Mucosa of descending colon (tissue), 3 donors: Measurements from ENCODE around the gene MPDZ. TPM values are rescaled to one million over a fixed set of nuclear protein-coding genes. Genes with fewer than 3 reads are reported as not detected.

Source experiments
- ATAC-seq: fragments of 200-7000 bp; cut with Tn5 transposase; one replicate; pipeline ENCODE4 v1.9.1; 2020; ENCODE audit warnings: mild to moderate bottlenecking, moderate library complexity
- DNase-seq, 3 donors: peaks; one replicate each; pipeline ENCODE4 v3.0.0-alpha.2; 2020
- H3K36me3 ChIP-seq: fragments of 200-600 bp; one replicate; pipeline ENCODE4 v1.8.0; 2021; ENCODE audit warnings: low read depth, mild to moderate bottlenecking
- H3K4me1 ChIP-seq: fragments of 200-600 bp; one replicate; pipeline ENCODE4 v1.8.0; 2021; ENCODE audit warnings: low read depth, mild to moderate bottlenecking
- H3K4me3 ChIP-seq: fragments of 200-600 bp; one replicate; pipeline ENCODE4 v1.8.0; 2021; ENCODE audit warnings: mild to moderate bottlenecking
- H3K9me3 ChIP-seq: fragments of 200-600 bp; one replicate; pipeline ENCODE4 v1.8.0; 2021; ENCODE audit warnings: mild to moderate bottlenecking
- CTCF ChIP-seq: fragments of 200-600 bp; IDR thresholded peaks from one replicate; pipeline ENCODE4 v1.8.0; 2022; ENCODE audit warnings: antibody characterized with exemption, mild to moderate bottlenecking
- intact Hi-C, 2 donors: fragments of 100-400 bp; cut with DNase I in 1 of 2; cut with micrococcal nuclease in 1 of 2; formaldehyde crosslinking; loops; one replicate each; pipeline versions ENCODE4 v1.11.0 to v1.11.1; 2022; cut with DNase I, micrococcal nuclease
- total RNA-seq, 3 donors: library from RNA; stranded (reverse); fragmentation: NEBNext Ultra II Directional in 2 of 3; extraction: Animal tissue kit (Norgen Biotek cat#: 25700) in 2 of 3; gene quantifications; one replicate each; pipeline versions ENCODE4 v1.2.1 to v1.2.4, GENCODE V29; 2021 to 2023
- donor health status: DM: no; HTN: no; CAD: no; lungs with moderate emphysema.
- donor health status: DM: no; HTN: no; CAD: no.
- donor health status: DM: no; HTN: yes; CAD: no.

The MPDZ gene
- total RNA-seq, 3 donors from 2014 or later: 3.4 to 50.7 (median 4.9) TPM

GRCh38 chr9:13220837-13221236 lies 58.7 kb downstream of the MPDZ start:
- H3K36me3 ChIP-seq: no peaks in the 10 kb centered on the region
- ATAC-seq (no peak), DNase-seq (no peak)
- TF ChIP-seq CTCF: no peak
- H3K9me3 ChIP-seq: no peaks in the 10 kb centered on the region
- no peaks in the 10 kb centered on the region for H3K4me1 ChIP-seq
- intact Hi-C loops: no loop called here
- no peak overlapping the region for H3K4me3 ChIP-seq

- ATAC-seq (no peak), DNase-seq (no peak)
- Histone ChIP-seq H3K36me3 (no peaks in the 10 kb centered on the region), H3K9me3 (no peaks in the 10 kb centered on the region), H3K4me1 (no peaks in the 10 kb centered on the region), H3K4me3 (no peak overlapping the region)
- intact Hi-C loops: no loop called here
- TF ChIP-seq CTCF: no peak
Measured at GRCh38 chr9:13215791-13216554, 63.5 kb downstream of the MPDZ start.

GRCh38 chr9:13213998-13214397 lies 65.5 kb downstream of the MPDZ start:
- no peak for TF ChIP-seq CTCF
- intact Hi-C loops: no loop called here
- no peak for DNase-seq

GRCh38 chr9:13213337-13213736 lies 66.2 kb downstream of the MPDZ start:
- Histone ChIP-seq H3K36me3 (no peaks in the 10 kb centered on the region), H3K9me3 (no peaks in the 10 kb centered on the region), H3K4me1 (no peaks in the 10 kb centered on the region), H3K4me3 (no peak overlapping the region)
- ATAC-seq (no peak), DNase-seq (no peak)
- no peak for TF ChIP-seq CTCF
- intact Hi-C loops: no loop called here

More at GRCh38 chr9:13213998-13214397, 65.5 kb downstream of the MPDZ start:
- no peak for ATAC-seq
- Histone ChIP-seq H3K4me1 (no peaks in the 10 kb centered on the region), H3K9me3 (no peaks in the 10 kb centered on the region), H3K4me3 (no peak overlapping the region), H3K36me3 (no peaks in the 10 kb centered on the region)

- H3K4me1 ChIP-seq: no peaks in the 10 kb centered on the region
- no peak for TF ChIP-seq CTCF
- no peaks in the 10 kb centered on the region for H3K9me3 ChIP-seq
- DNase-seq (no peak), ATAC-seq (no peak)
- no peaks in the 10 kb centered on the region for H3K36me3 ChIP-seq
- intact Hi-C loops: no loop called here
- H3K4me3 ChIP-seq: no peak overlapping the region
Measured at GRCh38 chr9:13210306-13210705, 69.2 kb downstream of the MPDZ start.
